ENCODE data around the gene HP1BP3. TPM values are rescaled to one million over a fixed set of nuclear protein-coding genes. Genes with fewer than 3 reads are reported as not detected.

The HP1BP3 gene
- total RNA-seq, 1 experiment from 2014 or later: 263 TPM

DNA sequence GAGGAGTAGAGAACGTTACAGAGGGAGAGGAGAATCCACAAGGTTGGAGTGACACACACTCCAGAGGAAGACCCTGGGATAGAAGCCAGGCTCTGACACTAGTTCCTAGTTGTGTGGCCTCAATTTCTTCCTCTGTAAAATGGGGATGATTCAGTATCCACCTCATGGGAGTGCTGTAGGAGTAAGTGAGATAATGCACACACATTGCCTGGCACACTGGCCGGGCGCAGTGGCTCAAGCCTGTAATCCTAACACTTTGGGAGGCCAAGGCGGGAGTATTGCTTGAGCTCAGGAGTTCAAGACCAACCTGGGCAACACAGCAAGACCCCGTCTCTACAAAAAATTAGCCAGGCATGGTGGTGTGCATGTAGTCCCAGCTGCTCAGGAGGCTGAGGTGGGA lies 78.2 kb downstream of the HP1BP3 start:
- no peaks in the 10 kb centered on the region for H3K9me3 ChIP-seq (ENCODE audit: control insufficient read depth, insufficient read depth, low read depth, low read length)
- H3K4me1 ChIP-seq (ENCODE audit: control insufficient read depth, insufficient read depth, low read length): peaks cover 10% of the 10 kb centered on the region
- no TSS peak for BruUV-seq (replicated peaks)
- POLR2A ChIA-PET: no interaction called here
- H3K27me3 ChIP-seq (ENCODE audit: control insufficient read depth, insufficient read depth, low read length): no peaks in the 10 kb centered on the region
- no peak overlapping the region for H3K27ac ChIP-seq (ENCODE audit: low read length)
- CTCF ChIA-PET: no interaction called here
- TF ChIP-seq POLR2AphosphoS5 (IDR thresholded peaks at IDR 0.05; ENCODE audit: low read depth, low read length): no peak
- TF ChIP-seq, protein P1, sequence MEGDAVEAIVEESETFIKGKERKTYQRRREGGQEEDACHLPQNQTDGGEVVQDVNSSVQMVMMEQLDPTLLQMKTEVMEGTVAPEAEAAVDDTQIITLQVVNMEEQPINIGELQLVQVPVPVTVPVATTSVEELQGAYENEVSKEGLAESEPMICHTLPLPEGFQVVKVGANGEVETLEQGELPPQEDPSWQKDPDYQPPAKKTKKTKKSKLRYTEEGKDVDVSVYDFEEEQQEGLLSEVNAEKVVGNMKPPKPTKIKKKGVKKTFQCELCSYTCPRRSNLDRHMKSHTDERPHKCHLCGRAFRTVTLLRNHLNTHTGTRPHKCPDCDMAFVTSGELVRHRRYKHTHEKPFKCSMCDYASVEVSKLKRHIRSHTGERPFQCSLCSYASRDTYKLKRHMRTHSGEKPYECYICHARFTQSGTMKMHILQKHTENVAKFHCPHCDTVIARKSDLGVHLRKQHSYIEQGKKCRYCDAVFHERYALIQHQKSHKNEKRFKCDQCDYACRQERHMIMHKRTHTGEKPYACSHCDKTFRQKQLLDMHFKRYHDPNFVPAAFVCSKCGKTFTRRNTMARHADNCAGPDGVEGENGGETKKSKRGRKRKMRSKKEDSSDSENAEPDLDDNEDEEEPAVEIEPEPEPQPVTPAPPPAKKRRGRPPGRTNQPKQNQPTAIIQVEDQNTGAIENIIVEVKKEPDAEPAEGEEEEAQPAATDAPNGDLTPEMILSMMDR (IDR thresholded peaks at IDR 0.05): no peak
- TF ChIP-seq, protein P2, sequence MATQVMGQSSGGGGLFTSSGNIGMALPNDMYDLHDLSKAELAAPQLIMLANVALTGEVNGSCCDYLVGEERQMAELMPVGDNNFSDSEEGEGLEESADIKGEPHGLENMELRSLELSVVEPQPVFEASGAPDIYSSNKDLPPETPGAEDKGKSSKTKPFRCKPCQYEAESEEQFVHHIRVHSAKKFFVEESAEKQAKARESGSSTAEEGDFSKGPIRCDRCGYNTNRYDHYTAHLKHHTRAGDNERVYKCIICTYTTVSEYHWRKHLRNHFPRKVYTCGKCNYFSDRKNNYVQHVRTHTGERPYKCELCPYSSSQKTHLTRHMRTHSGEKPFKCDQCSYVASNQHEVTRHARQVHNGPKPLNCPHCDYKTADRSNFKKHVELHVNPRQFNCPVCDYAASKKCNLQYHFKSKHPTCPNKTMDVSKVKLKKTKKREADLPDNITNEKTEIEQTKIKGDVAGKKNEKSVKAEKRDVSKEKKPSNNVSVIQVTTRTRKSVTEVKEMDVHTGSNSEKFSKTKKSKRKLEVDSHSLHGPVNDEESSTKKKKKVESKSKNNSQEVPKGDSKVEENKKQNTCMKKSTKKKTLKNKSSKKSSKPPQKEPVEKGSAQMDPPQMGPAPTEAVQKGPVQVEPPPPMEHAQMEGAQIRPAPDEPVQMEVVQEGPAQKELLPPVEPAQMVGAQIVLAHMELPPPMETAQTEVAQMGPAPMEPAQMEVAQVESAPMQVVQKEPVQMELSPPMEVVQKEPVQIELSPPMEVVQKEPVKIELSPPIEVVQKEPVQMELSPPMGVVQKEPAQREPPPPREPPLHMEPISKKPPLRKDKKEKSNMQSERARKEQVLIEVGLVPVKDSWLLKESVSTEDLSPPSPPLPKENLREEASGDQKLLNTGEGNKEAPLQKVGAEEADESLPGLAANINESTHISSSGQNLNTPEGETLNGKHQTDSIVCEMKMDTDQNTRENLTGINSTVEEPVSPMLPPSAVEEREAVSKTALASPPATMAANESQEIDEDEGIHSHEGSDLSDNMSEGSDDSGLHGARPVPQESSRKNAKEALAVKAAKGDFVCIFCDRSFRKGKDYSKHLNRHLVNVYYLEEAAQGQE (IDR thresholded peaks at IDR 0.05; ENCODE audit: insufficient read depth in 1 of 2, low read depth in 2 of 2, low read length in 1 of 2): no peak
- in situ Hi-C loops (cut with HindIII; ENCODE audit: low pct_unique_long_range_greater_than_20kb, low sequenced_read_pairs): no loop called here
- ATAC-seq (no peak), DNase-seq (ENCODE audit: low read depth, low spot score) (no peak)
- H3K4me3 ChIP-seq (ENCODE audit: low read depth in 2 of 2, low read length in 2 of 2): no peak overlapping the region
- no peaks in the 10 kb centered on the region for H3K36me3 ChIP-seq (ENCODE audit: control insufficient read depth, insufficient read depth, low read length)
- intact Hi-C loops (cut with micrococcal nuclease; ENCODE audit: unreplicated experiment): no loop called here

DNA sequence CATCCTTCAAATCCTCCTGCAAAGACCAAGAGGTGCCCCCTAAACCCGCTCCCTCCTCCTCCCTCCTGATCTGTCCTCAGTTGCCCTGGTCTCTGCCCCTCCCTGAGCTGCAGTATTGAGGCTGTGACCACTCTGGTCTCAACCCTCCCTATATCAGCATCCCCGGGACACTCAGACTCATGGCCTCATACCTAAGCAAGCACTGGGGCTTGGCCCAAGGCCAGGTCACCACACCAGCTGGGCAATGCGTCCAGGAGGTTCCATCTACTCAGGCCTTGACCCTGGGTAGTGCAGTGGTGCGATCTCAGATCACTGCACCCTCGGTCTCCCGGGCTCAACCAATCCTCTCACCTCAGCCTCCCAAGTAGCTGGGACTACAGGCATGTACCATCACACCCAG lies 79.0 kb downstream of the HP1BP3 start:
- Histone ChIP-seq H3K36me3 (ENCODE audit: control insufficient read depth, insufficient read depth, low read length) (no peaks in the 10 kb centered on the region), H3K27me3 (ENCODE audit: control insufficient read depth, insufficient read depth, low read length) (no peaks in the 10 kb centered on the region), H3K4me1 (ENCODE audit: control insufficient read depth, insufficient read depth, low read length) (peaks cover 10% of the 10 kb centered on the region), H3K4me3 (ENCODE audit: low read depth in 2 of 2, low read length in 2 of 2) (no peak overlapping the region), H3K27ac (ENCODE audit: low read length) (no peak overlapping the region), H3K9me3 (ENCODE audit: control insufficient read depth, insufficient read depth, low read depth, low read length) (no peaks in the 10 kb centered on the region)
- TF ChIP-seq TCF7L2 (IDR thresholded peaks at IDR 0.05; ENCODE audit: low read depth, low read length): no peak
- TF ChIP-seq, protein P2 (IDR thresholded peaks at IDR 0.05; ENCODE audit: insufficient read depth in 1 of 2, low read depth in 2 of 2, low read length in 1 of 2): no peak
- TF ChIP-seq, protein P1 (IDR thresholded peaks at IDR 0.05): no peak
- TF ChIP-seq POLR2AphosphoS5 (IDR thresholded peaks at IDR 0.05; ENCODE audit: low read depth, low read length): no peak
- no peak for TF ChIP-seq SIN3A (IDR thresholded peaks at IDR 0.05; ENCODE audit: borderline replicate concordance, insufficient read depth, low read depth, low read length)
- ATAC-seq (no peak), DNase-seq (ENCODE audit: low read depth, low spot score) (no peak)
- intact Hi-C loops (cut with micrococcal nuclease; ENCODE audit: unreplicated experiment) (no loop called here), in situ Hi-C loops (cut with HindIII; ENCODE audit: low pct_unique_long_range_greater_than_20kb, low sequenced_read_pairs) (no loop called here)
- ChIA-PET POLR2A (no interaction called here), CTCF (interaction anchor here (1.2 kb wide), 1 partner anchor 11 kb away, joined by 3 read pairs; no protein-coding TSS in a partner anchor)
- no TSS peak for BruUV-seq (replicated peaks)

Measured in Panc1 (cell line).